ENCODE data around the gene SLC41A3.

- no peak for TF ChIP-seq CTCF (IDR thresholded peaks at IDR 0.05)
- no peak for TF ChIP-seq POLR2A (IDR thresholded peaks at IDR 0.05)
Observed at GRCh38 chr3:126034481-126035361, 49.2 kb downstream of the SLC41A3 start.
